ENCODE results near the gene UXT. TPM values are rescaled to one million over a fixed set of nuclear protein-coding genes. Genes with fewer than 3 reads are reported as not detected.

The UXT gene
- total and polyA plus RNA-seq, 2 of the 4 experiments (the other 2 are of a cell fraction), result 106 to 164 TPM

DNA sequence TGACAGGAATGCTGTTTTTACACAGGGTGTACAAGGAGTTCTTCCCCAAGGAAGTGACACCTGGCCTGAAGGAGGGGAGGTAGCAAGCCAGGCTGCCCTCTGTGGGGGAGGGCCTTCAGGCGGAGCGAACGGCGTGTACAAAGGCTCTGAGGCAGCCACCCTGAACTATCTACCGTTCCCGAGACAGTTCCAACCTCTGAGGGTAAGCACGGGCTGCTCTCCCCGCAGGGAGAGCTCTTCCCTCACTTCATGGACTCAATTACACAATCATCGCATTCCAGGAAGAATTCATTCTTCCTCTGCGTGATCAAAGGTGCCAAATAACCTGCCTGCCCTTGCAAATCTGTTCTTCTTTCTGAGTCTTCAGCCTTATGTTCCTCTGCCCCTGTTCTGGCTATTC lies 13.4 kb downstream of the UXT start:
- Histone ChIP-seq H2BK15ac (ENCODE audit: low read depth, low read length) (no peak overlapping the region), H4K20me1 (ENCODE audit: insufficient read depth, low read length) (peaks cover 25% of the 10 kb centered on the region), H3K27ac (ENCODE audit: insufficient read depth, low read length) (no peak overlapping the region), H2BK120ac (ENCODE audit: low read depth, low read length) (no peak overlapping the region), H3K4me2 (ENCODE audit: low read depth, low read length) (no peak overlapping the region), H3K14ac (replicated peaks; ENCODE audit: low read depth, low read length) (no peak overlapping the region), H2AFZ (replicated peaks; ENCODE audit: low read length, poor library complexity) (no peak overlapping the region), H2AK9ac (replicated peaks; ENCODE audit: low read depth, low read length, poor library complexity) (no peak overlapping the region), H3K36me3 (ENCODE audit: control insufficient read depth, insufficient read depth, low read length) (peaks cover 9% of the 10 kb centered on the region), H3K9me3 (ENCODE audit: control insufficient read depth, insufficient read depth, low read length) (no peaks in the 10 kb centered on the region), H3K18ac (ENCODE audit: low read depth, low read length) (no peak overlapping the region), H3K4me1 (ENCODE audit: control insufficient read depth, insufficient read depth, low read length) (peaks cover 5% of the 10 kb centered on the region), H2BK20ac (ENCODE audit: low read depth, low read length) (no peak overlapping the region), H3K4me3 (ENCODE audit: insufficient read depth, low read depth, low read length) (no peak overlapping the region), H3K27me3 (ENCODE audit: control insufficient read depth, insufficient read depth, low read length) (no peaks in the 10 kb centered on the region), H3K9ac (ENCODE audit: low read depth, low read length) (no peak overlapping the region), H3K9me1 (ENCODE audit: insufficient read depth, low read length) (no peaks in the 10 kb centered on the region), H4K8ac (ENCODE audit: low read depth in 2 of 2, low read length in 2 of 2) (no peak overlapping the region), H3K79me1 (ENCODE audit: low read depth in 1 of 2, low read length in 2 of 2) (peaks cover 3 to 42% of the 10 kb centered on the region in 2 experiments; a peak in 3 of 4 replicates), H4K91ac (ENCODE audit: insufficient read depth, low read depth, low read length) (no peak overlapping the region), H3K56ac (ENCODE audit: extremely low read depth, insufficient read depth, low read length) (no peak overlapping the region), H4K5ac (ENCODE audit: low read depth, low read length) (no peak overlapping the region), H3K4ac (ENCODE audit: low read depth, low read length) (no peak overlapping the region), H2AK5ac (ENCODE audit: low read depth, low read length) (no peak overlapping the region), H3K23ac (ENCODE audit: low read depth, low read length) (no peak overlapping the region), H2BK5ac (ENCODE audit: low read depth, low read length, poor library complexity, severe bottlenecking) (no peak overlapping the region)
- DNase-seq, result no peak
- no peak for TF ChIP-seq NFE2L2 (IDR thresholded peaks at IDR 0.05; ENCODE audit: low read depth, low read length)
- TF ChIP-seq CEBPB (IDR thresholded peaks at IDR 0.05; ENCODE audit: low read depth, low read length), result 0 out of 2 replicates have a peak, but pooled peaks have one; percentile 18
- BruUV-seq (replicated peaks), result no TSS peak
- intact Hi-C loops (cut with micrococcal nuclease), result no loop called here
- no peak for ATAC-seq (ENCODE audit: low read depth)
- ChIA-PET POLR2A (ENCODE audit: unreplicated experiment) (interaction anchor here (0.5 kb wide), 1 partner anchor 21 kb away, joined by 13 read pairs; no protein-coding TSS in a partner anchor), CTCF (interaction anchor here (0.7 kb wide), 1 partner anchor 115 kb away, joined by 3 read pairs; no protein-coding TSS in a partner anchor)
- dilution Hi-C loops (cut with HindIII; ENCODE audit: low sequenced_read_pairs, unreplicated experiment), result no loop called here
- 88% methylated on average over 5 of the region's 10 CpGs; no CpG with 5 or more reads in 1 of the 2 experiments for WGBS, 2 experiments (ENCODE audit: extremely low coverage in 2 of 2, insufficient read length in 1 of 2)
- in situ Hi-C loops (cut with MboI; ENCODE audit: low sequenced_read_pairs), result loop anchor here (5.0 to 25.0 kb wide), 2 partner anchors 83 to 433 kb away; partner anchors contain the start of genes ARAF and CDK16

All from IMR-90 (cell line).